ENCODE data around the gene RETREG1. TPM values are rescaled to one million over a fixed set of nuclear protein-coding genes. Genes with fewer than 3 reads are reported as not detected.

Gene RETREG1
- total RNA-seq, 1 donor from 2014 or later = 22.5 TPM

GRCh38 chr5:16540421-16540820 is 76.4 kb downstream of the RETREG1 start:
- no peaks in the 10 kb centered on the region for H3K9me3 Mint-ChIP-seq
- H3K27ac Mint-ChIP-seq = no peak overlapping the region
- peaks cover 2% of the 10 kb centered on the region for H3K36me3 Mint-ChIP-seq (ENCODE audit: low read depth)
- intact Hi-C loops (cut with micrococcal nuclease) = no loop called here
- no peak for DNase-seq (ENCODE audit: low spot score)
- H3K4me1 Mint-ChIP-seq (ENCODE audit: low read depth) = peaks cover 10% of the 10 kb centered on the region
- no peaks in the 10 kb centered on the region for H3K27me3 Mint-ChIP-seq (ENCODE audit: insufficient read depth)
- H3K4me3 Mint-ChIP-seq = no peak overlapping the region

- no peak overlapping the region for H3K27ac Mint-ChIP-seq
- H3K9me3 Mint-ChIP-seq = no peaks in the 10 kb centered on the region
- peaks cover under 1% of the 10 kb centered on the region for H3K36me3 Mint-ChIP-seq (ENCODE audit: low read depth)
- no peak for DNase-seq (ENCODE audit: low spot score)
- no peak overlapping the region for H3K4me3 Mint-ChIP-seq
- peaks cover 10% of the 10 kb centered on the region for H3K4me1 Mint-ChIP-seq (ENCODE audit: low read depth)
- intact Hi-C loops (cut with micrococcal nuclease) = no loop called here
- no peaks in the 10 kb centered on the region for H3K27me3 Mint-ChIP-seq (ENCODE audit: insufficient read depth)
Measured at GRCh38 chr5:16539169-16539666, 77.6 kb downstream of the RETREG1 start.

- Mint-ChIP-seq H3K27me3 (ENCODE audit: insufficient read depth) (no peaks in the 10 kb centered on the region), H3K9me3 (no peaks in the 10 kb centered on the region), H3K27ac (no peak overlapping the region), H3K36me3 (ENCODE audit: low read depth) (no peaks in the 10 kb centered on the region), H3K4me1 (ENCODE audit: low read depth) (peaks cover 10% of the 10 kb centered on the region), H3K4me3 (no peak overlapping the region)
- intact Hi-C loops (cut with micrococcal nuclease) = no loop called here
- no peak for DNase-seq (ENCODE audit: low spot score)
Measured at GRCh38 chr5:16538006-16538405, 78.8 kb downstream of the RETREG1 start.

- intact Hi-C loops (cut with micrococcal nuclease) = no loop called here
- Mint-ChIP-seq H3K27me3 (ENCODE audit: insufficient read depth) (no peaks in the 10 kb centered on the region), H3K4me3 (no peak overlapping the region), H3K36me3 (ENCODE audit: low read depth) (no peaks in the 10 kb centered on the region), H3K27ac (no peak overlapping the region), H3K9me3 (no peaks in the 10 kb centered on the region), H3K4me1 (ENCODE audit: low read depth) (peaks cover 10% of the 10 kb centered on the region)
- no peak for DNase-seq (ENCODE audit: low spot score)
Measured at GRCh38 chr5:16536818-16537217, 80.0 kb downstream of the RETREG1 start.

- Mint-ChIP-seq H3K36me3 (ENCODE audit: low read depth) (no peaks in the 10 kb centered on the region), H3K9me3 (no peaks in the 10 kb centered on the region), H3K27ac (no peak overlapping the region), H3K4me1 (ENCODE audit: low read depth) (peaks cover 10% of the 10 kb centered on the region), H3K4me3 (no peak overlapping the region), H3K27me3 (ENCODE audit: insufficient read depth) (no peaks in the 10 kb centered on the region)
- no peak for DNase-seq (ENCODE audit: low spot score)
- intact Hi-C loops (cut with micrococcal nuclease) = no loop called here
Measured at GRCh38 chr5:16536246-16536645, 80.6 kb downstream of the RETREG1 start.

GRCh38 chr5:16534280-16534679 is 82.5 kb downstream of the RETREG1 start:
- intact Hi-C loops (cut with micrococcal nuclease) = no loop called here
- no peak for DNase-seq (ENCODE audit: low spot score)
- Mint-ChIP-seq H3K4me3 (no peak overlapping the region), H3K36me3 (ENCODE audit: low read depth) (no peaks in the 10 kb centered on the region), H3K27ac (no peak overlapping the region), H3K4me1 (ENCODE audit: low read depth) (no peaks in the 10 kb centered on the region), H3K9me3 (no peaks in the 10 kb centered on the region), H3K27me3 (ENCODE audit: insufficient read depth) (no peaks in the 10 kb centered on the region)

- H3K27me3 Mint-ChIP-seq (ENCODE audit: insufficient read depth) = no peaks in the 10 kb centered on the region
- H3K4me3 Mint-ChIP-seq = no peak overlapping the region
- H3K4me1 Mint-ChIP-seq (ENCODE audit: low read depth) = no peaks in the 10 kb centered on the region
- peaks cover 2% of the 10 kb centered on the region for H3K36me3 Mint-ChIP-seq (ENCODE audit: low read depth)
- no peaks in the 10 kb centered on the region for H3K9me3 Mint-ChIP-seq
- intact Hi-C loops (cut with micrococcal nuclease) = no loop called here
- no peak overlapping the region for H3K27ac Mint-ChIP-seq
- no peak for DNase-seq (ENCODE audit: low spot score)
Measured at GRCh38 chr5:16531063-16531648, 85.6 kb downstream of the RETREG1 start.

- Mint-ChIP-seq H3K27ac (no peak overlapping the region), H3K36me3 (ENCODE audit: low read depth) (peaks cover 2% of the 10 kb centered on the region), H3K4me3 (no peak overlapping the region), H3K9me3 (no peaks in the 10 kb centered on the region), H3K27me3 (ENCODE audit: insufficient read depth) (no peaks in the 10 kb centered on the region), H3K4me1 (ENCODE audit: low read depth) (peaks cover under 1% of the 10 kb centered on the region)
- intact Hi-C loops (cut with micrococcal nuclease) = no loop called here
- no peak for DNase-seq (ENCODE audit: low spot score)
Measured at GRCh38 chr5:16529306-16529705, 87.5 kb downstream of the RETREG1 start.

GRCh38 chr5:16528382-16529110 is 88.3 kb downstream of the RETREG1 start:
- no peaks in the 10 kb centered on the region for H3K9me3 Mint-ChIP-seq
- intact Hi-C loops (cut with micrococcal nuclease) = no loop called here
- H3K27me3 Mint-ChIP-seq (ENCODE audit: insufficient read depth) = no peaks in the 10 kb centered on the region
- no peak for DNase-seq (ENCODE audit: low spot score)
- peaks cover 2% of the 10 kb centered on the region for H3K36me3 Mint-ChIP-seq (ENCODE audit: low read depth)
- peaks cover 8% of the 10 kb centered on the region for H3K4me1 Mint-ChIP-seq (ENCODE audit: low read depth)
- H3K4me3 Mint-ChIP-seq = no peak overlapping the region
- no peak overlapping the region for H3K27ac Mint-ChIP-seq

- intact Hi-C loops (cut with micrococcal nuclease) = no loop called here
- H3K9me3 Mint-ChIP-seq = no peaks in the 10 kb centered on the region
- no peak overlapping the region for H3K27ac Mint-ChIP-seq
- H3K4me3 Mint-ChIP-seq = no peak overlapping the region
- H3K4me1 Mint-ChIP-seq (ENCODE audit: low read depth) = peaks cover 17% of the 10 kb centered on the region
- H3K27me3 Mint-ChIP-seq (ENCODE audit: insufficient read depth) = no peaks in the 10 kb centered on the region
- peaks cover 2% of the 10 kb centered on the region for H3K36me3 Mint-ChIP-seq (ENCODE audit: low read depth)
- DNase-seq (ENCODE audit: low spot score) = no peak
Measured at GRCh38 chr5:16525651-16526050, 91.1 kb downstream of the RETREG1 start.

- DNase-seq (ENCODE audit: low spot score) = no peak
- Mint-ChIP-seq H3K36me3 (ENCODE audit: low read depth) (peaks cover 2% of the 10 kb centered on the region), H3K4me1 (ENCODE audit: low read depth) (peaks cover 17% of the 10 kb centered on the region), H3K4me3 (no peak overlapping the region), H3K27me3 (ENCODE audit: insufficient read depth) (no peaks in the 10 kb centered on the region), H3K27ac (no peak overlapping the region), H3K9me3 (no peaks in the 10 kb centered on the region)
- intact Hi-C loops (cut with micrococcal nuclease) = no loop called here
Measured at GRCh38 chr5:16524286-16524685, 92.5 kb downstream of the RETREG1 start.

- Mint-ChIP-seq H3K4me3 (no peak overlapping the region), H3K27me3 (ENCODE audit: insufficient read depth) (no peaks in the 10 kb centered on the region), H3K9me3 (no peaks in the 10 kb centered on the region), H3K36me3 (ENCODE audit: low read depth) (no peaks in the 10 kb centered on the region), H3K27ac (no peak overlapping the region), H3K4me1 (ENCODE audit: low read depth) (peaks cover 17% of the 10 kb centered on the region)
- intact Hi-C loops (cut with micrococcal nuclease) = no loop called here
- DNase-seq (ENCODE audit: low spot score) = no peak
Measured at GRCh38 chr5:16521521-16522483, 95.0 kb downstream of the RETREG1 start.

- no peak for DNase-seq (ENCODE audit: low spot score)
- no peaks in the 10 kb centered on the region for H3K9me3 Mint-ChIP-seq
- H3K4me3 Mint-ChIP-seq = no peak overlapping the region
- no peaks in the 10 kb centered on the region for H3K36me3 Mint-ChIP-seq (ENCODE audit: low read depth)
- peaks cover 17% of the 10 kb centered on the region for H3K4me1 Mint-ChIP-seq (ENCODE audit: low read depth)
- H3K27me3 Mint-ChIP-seq (ENCODE audit: insufficient read depth) = no peaks in the 10 kb centered on the region
- intact Hi-C loops (cut with micrococcal nuclease) = no loop called here
- H3K27ac Mint-ChIP-seq = no peak overlapping the region
Measured at GRCh38 chr5:16520841-16521240, 96.0 kb downstream of the RETREG1 start.
